Measurements from ENCODE around the gene SALL2.
"Not testable (repeated sequence)": the region's sequence is repeated elsewhere in the genome, so short reads cannot be mapped to it uniquely, and the experiment has no call there.

SALL2 gene

DNA sequence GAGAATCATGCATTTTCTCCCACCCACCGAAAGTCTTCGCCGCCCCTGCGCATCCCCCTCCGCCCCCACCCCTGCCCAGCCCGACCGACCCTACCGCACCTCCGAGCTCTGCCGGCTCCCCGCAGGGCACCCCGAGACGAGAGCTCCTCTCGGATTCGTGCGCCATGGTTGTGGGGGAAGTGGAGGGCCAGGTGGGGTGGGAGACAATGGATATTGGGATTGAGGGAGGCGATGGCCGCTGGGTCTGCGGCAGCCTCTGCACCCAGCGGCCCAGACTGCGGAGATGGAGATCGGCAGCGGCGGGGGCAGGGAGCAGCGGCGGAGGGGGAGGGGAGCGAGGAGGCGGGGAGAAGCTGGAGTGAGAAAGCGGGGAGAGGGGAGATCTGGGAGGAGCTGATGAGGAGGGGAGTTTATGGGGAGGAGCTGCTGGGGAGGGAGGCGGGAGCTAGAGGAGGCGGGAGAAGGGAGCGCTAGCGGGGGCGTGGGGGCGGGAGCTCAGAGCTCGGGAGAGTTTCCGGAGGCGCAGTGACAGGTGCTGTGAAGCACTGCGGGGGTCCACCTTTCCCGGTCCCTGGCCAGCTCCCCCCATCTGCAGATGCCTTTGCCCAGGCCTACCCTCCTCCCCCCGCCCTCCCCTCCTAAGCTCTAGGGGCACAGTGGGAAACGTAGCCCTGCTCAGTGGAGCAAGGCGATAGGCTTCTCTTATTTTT is at the start of gene SALL2:
TSS of gene SALL2 (minus strand) at position 385 of the 710 bp plus-strand sequence. CDS start at position 166, 219 bp downstream.
- peak; percentile 68 for DNase-seq

DNA sequence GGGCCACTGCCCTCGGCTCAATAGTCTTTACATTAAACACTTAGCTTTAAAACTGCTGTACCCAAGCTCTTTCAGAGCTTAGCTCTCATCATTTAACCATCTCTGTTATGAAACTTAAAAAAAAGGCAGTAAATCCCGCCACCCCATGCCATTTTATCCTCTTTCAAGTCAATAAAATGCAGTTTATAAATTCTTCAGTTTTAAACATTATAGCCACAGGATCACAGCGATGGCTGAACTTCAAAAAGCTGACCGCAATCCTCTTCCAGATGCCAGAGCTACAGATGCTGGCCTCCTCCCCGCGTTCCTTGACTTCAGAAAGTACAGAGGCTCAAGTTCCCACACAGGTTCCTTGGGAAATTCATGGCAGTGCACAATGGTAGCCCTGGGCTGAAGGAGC is 49.5 kb upstream of the SALL2 start:
- no peak for DNase-seq

- no peak for DNase-seq
Observed at GRCh38 chr14:21572604-21573003, 46.5 kb upstream of the SALL2 start.

DNA sequence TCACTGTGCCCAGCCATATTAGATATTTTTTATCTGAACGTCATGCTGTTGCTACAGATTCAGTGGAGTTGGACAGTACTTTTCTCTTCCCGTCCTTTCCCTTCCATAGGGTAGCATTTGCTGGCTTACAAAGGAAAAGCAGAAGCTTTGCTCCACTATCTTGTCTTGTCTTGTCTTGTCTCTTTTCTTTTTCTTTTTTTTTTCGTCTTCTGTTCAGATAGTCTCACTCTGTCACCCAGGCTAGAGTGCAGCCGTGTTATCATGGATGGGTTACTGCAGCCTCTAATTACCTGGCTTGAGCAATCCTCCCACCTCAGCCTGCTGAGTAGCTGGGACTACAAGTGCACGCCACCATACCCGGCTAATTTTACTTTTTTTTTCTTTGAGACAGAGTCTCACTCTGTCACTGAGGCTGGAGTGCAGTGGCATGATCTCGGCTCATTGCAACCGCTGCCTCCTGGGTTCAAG is 32.6 kb upstream of the SALL2 start:
- no peak for DNase-seq

DNA sequence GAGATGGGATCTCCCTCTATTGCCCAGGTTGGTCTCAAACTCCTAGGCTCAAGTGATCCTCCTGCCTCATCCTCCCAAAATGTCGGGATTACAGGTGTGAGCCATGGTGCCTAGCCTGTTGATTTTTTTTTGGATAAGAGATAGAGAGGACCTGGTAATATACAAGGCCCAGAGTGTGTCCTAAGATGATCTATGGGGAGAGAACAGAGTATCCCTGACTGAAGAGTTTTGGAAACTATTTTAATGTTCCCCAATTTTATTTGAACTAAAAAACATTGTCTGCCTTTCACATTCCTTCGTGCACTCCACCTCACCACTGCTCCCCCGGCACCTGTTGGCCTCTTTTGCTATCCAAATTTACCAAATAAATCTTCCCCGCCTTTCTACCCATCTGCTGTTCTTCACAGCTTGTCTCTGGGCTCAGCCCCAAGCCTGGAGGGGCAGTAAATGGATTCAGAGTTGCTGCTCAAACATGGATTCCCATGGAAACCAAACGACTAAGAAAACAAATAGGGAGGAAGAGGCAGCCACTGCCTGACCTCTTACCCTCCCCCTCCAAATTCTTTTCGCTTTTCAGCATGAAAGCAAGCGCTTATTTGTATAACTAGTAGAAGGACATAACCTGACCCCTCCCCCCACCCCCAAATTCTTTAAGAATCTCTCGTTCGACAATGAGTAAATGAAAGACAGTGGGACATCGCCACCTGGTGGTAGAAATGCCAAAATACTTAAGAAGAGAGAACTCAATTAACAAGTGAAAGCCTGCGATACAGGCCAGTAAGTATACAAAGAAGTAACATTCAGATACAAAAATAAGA is 31.1 kb upstream of the SALL2 start:
- peak; percentile 70 for DNase-seq

DNA sequence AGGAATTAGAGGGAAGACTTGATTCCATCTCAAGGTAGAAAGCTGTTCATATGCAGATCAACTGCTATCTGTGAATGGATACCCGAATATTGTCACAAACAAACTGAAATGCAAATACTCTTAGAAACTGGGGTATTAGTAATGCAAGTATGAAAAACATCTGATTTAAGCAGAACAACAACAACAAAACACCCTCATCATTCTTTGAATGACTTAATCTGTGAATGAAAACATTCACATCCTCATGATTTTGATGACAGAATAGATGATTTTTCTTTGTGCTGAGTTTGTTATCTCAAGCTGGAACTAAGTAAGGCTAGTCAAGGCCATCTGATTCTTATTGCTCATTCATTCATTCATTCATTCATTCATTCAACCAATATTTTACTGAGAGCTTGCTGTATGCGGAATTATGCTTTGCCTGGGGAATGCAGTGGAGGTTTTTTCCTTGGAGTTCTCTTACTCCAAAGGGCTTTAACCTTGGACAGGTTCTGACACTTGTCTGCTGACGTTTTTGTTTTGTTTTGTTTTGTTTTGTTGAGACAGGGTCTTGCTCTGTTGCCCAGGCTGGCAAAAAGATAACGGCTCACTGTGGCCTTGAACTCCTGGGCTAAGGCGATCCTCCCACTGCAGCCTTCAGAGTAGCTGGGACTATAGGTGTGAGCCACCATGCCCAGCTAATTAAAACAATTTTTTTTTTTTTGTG is 30.4 kb upstream of the SALL2 start:
- no peak for DNase-seq

GRCh38 chr14:21553266-21553665 is 27.1 kb upstream of the SALL2 start:
- no peak for DNase-seq

DNA sequence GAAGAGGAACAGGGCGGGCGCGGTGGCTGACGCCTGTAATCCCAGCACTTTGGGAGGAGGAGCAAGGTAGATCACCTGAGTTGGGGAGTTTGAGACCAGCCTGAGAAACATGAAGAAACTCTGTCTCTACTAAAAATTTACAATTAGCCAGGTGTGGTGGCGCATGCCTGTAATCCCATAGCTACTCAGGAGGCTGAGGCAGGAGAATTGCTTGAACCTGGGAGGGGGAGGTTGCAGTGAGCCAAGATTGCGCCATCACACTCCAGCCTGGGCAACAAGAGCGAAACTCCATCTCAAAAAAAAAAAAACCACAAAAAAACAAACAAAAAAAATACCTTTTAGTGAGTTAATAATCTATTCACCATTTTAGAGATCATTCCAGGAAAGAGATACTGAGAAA is 18.4 kb upstream of the SALL2 start:
- not testable (repeated sequence) for DNase-seq

DNA sequence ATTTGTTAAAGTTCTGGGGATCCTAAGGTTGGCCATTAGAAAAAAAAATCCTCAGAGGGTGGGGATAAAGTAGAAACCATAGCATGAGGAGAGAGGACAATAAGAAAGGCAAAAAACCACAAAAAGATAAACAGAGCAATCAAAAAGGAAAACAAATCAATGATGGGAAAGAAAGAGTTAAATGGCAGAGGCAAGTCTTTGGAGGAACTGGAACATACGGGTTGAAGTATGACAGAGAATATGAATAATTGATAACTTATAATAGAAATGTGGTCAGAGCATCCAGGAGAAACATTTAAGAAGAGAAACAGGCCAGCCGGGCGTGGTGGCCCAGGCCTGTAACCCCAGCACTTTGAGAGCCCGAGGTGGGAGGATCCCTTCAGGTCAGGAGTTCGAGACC is 17.8 kb upstream of the SALL2 start:
- no peak for DNase-seq

- DNase-seq = no peak
Observed at GRCh38 chr14:21543521-21543960, 17.4 kb upstream of the SALL2 start.

DNA sequence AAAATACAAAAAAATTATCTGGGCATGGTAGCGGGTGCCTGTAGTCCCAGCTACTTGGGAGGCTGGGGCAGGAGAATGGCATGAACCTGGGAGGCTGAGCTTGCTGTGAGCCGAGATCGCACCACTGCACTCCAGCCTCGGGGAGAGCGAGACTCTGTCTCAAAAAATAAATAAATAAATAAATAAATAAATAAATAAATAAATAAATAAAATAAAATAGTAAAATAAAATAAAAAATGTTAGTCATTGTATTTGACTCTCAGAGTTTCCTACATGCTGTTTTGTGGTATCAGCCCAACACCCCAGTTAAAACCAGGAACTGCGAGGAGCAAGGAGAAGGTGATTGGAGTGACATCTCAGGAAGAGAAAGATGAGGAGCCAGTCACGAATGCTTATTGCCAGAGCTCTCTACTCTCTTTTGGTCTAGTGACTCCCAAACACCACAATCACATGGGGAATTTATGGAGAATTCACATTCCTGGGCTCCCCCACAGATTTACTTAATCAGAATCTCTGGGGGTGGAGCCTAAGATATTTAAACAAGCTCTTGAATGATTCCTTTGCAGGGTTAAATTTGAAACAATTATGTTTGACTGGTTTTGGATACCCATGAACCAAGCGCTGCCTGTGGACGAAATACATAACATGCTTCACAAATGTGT is 15.4 kb upstream of the SALL2 start:
- no peak for DNase-seq

DNA sequence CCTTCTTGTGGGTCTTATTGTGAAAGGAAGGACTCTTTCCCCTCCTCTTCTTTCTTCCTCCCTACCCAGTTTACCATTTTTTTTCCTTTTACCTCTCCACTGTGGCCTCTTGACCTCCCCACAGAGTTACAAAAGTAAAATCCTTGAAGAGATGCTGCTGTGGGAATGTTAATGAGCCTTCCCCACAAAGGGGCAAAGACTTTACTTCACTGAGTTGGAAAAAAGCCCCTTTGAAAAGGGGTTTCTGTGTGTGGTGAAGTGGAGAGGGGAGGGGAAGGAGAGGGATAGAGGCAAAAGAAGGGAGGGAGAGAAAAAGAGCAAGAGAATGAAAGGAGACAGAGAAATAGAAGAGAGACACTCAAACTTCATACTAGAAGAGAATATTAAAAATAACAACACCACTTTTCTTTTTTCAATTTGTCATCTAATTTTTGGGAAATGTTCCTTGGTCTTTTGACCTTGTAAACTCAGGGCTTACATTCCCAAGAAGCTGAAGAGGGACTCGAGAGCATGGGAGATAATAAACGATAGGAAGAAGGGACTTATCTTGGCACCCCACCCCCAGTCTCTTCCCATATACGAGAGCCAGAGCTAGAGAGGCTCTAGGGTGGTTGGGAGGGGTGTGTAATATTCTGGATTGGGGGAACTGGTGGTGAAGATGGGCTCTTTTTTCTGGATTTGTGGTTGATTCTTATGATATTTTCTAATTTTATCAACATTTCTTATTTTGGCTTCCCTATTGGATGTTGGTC is 13.2 kb upstream of the SALL2 start:
- DNase-seq = no peak

- no peak for DNase-seq
Observed at GRCh38 chr14:21537090-21537424, 10.9 kb upstream of the SALL2 start.

DNA sequence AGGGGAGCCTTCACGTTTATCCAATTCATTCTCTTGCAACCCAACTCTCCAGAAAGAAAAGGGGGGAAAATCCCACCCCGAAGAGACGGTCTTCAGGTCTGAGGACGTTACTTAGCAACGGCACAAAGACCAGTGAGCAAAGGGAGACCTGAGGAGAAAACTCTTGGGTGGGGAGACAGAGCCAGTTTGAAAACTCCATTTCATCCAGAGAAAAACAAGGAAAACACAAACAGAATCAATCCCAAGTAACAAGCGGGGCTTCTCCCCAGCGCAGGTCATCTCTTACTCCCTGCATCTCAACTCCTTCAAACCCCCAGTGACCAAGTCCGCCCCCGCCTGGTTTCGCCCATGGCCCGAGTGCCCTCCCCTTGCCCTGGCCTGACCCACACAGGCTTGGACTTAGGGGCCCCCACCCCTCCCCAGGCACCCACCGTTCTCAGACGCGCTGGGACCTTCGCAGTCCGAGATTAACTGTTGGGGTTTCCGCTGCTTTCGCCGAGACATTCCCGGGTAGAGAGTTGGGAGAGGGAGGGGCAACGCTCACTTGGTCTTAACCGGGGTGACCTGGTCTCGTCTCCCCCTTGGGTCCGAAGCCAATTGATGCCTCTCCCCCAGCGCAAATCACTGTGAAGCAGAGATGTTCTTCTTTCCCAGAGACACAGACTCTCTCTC is 10.4 kb upstream of the SALL2 start:
- no peak for DNase-seq

GRCh38 chr14:21535545-21536417 is 9.6 kb upstream of the SALL2 start:
- DNase-seq = no peak

GRCh38 chr14:21534576-21534975 is 8.4 kb upstream of the SALL2 start:
- DNase-seq = no peak

GRCh38 chr14:21533294-21533693 is 7.1 kb upstream of the SALL2 start:
- DNase-seq = no peak

GRCh38 chr14:21529515-21529914 is 3.4 kb upstream of the SALL2 start:
- DNase-seq = no peak

- DNase-seq = no peak
Observed at GRCh38 chr14:21528381-21529348, 2.5 kb upstream of the SALL2 start.

- DNase-seq = no peak
Observed at GRCh38 chr14:21527318-21527679, 1.2 kb upstream of the SALL2 start.

Data from activated naive CD4-positive, alpha-beta T cell treated with anti-CD3 and anti-CD28 coated beads, Interleukin-2, amount 50 U/mL, for 16 hours (primary cell).